IgD-negative memory B cell (primary cell): ENCODE measurements around the gene MPZL2. TPM values are rescaled to one million over a fixed set of nuclear protein-coding genes. Genes with fewer than 3 reads are reported as not detected.
"Not testable (repeated sequence)": the region's sequence is repeated elsewhere in the genome, so short reads cannot be mapped to it uniquely, and the experiment has no call there.

ENCODE experiments used
- H3K27ac Mint-ChIP-seq, 3 donors: one replicate each; pipeline ENCODE4 v1.8.0; 2020 to 2022; ENCODE audit warnings: mild to moderate bottlenecking in 3 of 3, mixed read lengths in 3 of 3, moderate library complexity in 1 of 3
- H3K27me3 Mint-ChIP-seq: one replicate; pipeline ENCODE4 v1.8.0; 2021; ENCODE audit warnings: mixed read lengths
- H3K36me3 Mint-ChIP-seq: one replicate; pipeline ENCODE4 v1.8.0; 2020; ENCODE audit warnings: mild to moderate bottlenecking, mixed read lengths
- H3K4me1 Mint-ChIP-seq, 3 donors: one replicate each; pipeline ENCODE4 v1.8.0; 2020 to 2022; ENCODE audit warnings: mixed read lengths in 3 of 3, mild to moderate bottlenecking in 1 of 3
- H3K4me3 Mint-ChIP-seq, 4 donors: one replicate each; pipeline ENCODE4 v1.8.0; 2020 to 2022; ENCODE audit warnings: mild to moderate bottlenecking in 4 of 4, mixed read lengths in 4 of 4, moderate library complexity in 3 of 4
- H3K9me3 Mint-ChIP-seq, 3 donors: one replicate each; pipeline ENCODE4 v1.8.0; 2020 to 2021; ENCODE audit warnings: mixed read lengths in 3 of 3, mild to moderate bottlenecking in 1 of 3
- polyA plus RNA-seq: library from polyadenylated mRNA; unstranded; fragments of 300-500 nt; fragmentation: Illumina TruSeq; gene quantifications from one replicate; pipeline ENCODE4 v1.2.3, GENCODE V29; 2021

Gene MPZL2
- polyA plus RNA-seq: not detected

DNA sequence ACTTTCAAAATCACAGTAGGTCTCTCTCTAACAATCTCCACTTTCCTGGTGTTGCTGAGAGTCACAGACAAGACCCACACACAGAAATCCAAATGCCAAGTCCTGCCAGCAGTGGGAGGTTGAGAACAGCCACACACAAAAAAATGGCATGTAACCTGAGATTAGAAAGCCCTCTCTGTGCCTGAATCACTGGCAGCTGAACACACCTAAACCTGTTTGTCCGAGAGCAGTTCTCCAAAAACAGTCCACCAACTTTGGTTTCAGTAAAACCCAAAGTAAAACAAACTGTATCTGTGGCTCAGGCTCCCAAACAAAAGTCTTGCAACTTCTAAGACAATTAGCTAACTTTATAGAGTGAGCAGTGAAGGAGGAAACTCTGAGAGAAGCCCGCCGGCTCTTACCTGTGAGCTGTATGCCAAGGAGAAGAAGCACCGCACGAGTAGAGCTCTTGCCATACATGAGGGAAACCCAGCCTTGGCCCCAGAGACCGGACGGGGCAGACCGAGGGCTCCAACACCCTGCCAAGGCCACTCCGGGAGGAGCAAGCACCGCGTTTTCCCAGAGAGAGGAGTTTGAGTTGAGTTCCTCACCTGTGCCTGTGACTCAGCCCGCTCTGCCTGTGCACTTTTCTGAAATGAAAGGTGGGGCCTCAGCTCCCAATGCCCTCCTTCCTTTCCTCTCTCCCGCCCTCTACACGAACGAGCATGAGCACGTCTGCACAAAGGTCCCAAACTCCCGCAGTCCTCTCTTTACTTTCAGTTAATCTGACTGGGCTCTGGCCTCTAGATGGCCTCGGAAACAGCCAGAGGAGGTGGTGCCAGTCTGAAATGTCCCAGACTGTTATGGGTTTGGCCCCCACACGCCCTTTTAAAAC, at the start of gene MPZL2:
MPZL2 (minus strand) TSS at position 603 of the 874 bp plus-strand sequence; CDS start at position 459, 144 bp downstream.
- Mint-ChIP-seq H3K27ac (peak within 1 kb of the TSS in 1 of 3 donors; percentile 13), H3K4me3 (peak within 1 kb of the TSS in 2 of 4 donors; percentile 52 to 85), H3K27me3 (peaks cover 39% of the 10 kb centered on the region)

DNA sequence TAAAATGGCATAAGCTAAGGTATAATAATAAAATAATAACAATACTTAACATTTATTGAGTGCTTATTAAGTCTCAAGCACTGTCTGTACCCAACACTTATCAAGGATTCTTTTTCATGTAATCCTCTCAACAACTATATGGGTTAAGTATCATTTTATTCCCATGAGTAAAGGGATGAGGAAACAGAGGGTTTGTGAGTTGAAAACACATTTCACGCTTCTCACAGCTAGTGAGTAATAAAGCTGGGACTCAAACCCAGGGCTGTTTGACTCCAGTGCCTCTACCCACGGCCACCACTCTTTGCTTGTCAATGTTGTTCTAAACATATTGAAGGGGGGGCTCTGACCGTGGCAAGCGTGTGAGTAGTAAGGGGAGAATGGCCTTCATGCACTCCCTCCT, 49.1 kb upstream of the MPZL2 start:
- peak overlapping the region in 1 of 3 donors; percentile 88 for H3K27ac Mint-ChIP-seq
- H3K4me3 Mint-ChIP-seq: no peak overlapping the region
- H3K9me3 Mint-ChIP-seq: peaks cover 0 to 3% (median 0%) of the 10 kb centered on the region in 3 donors
- H3K27me3 Mint-ChIP-seq: no peaks in the 10 kb centered on the region
- H3K36me3 Mint-ChIP-seq: peaks cover 2% of the 10 kb centered on the region
- H3K4me1 Mint-ChIP-seq: peaks cover 30 to 45% (median 39%) of the 10 kb centered on the region in 3 donors

More for the DNA sequence above, at the start of gene MPZL2:
- H3K9me3 Mint-ChIP-seq: peaks cover 0 to 4% (median 0%) of the 10 kb centered on the region in 3 donors
- H3K36me3 Mint-ChIP-seq: no peaks in the 10 kb centered on the region
- peaks cover 4 to 12% (median 7%) of the 10 kb centered on the region in 3 donors for H3K4me1 Mint-ChIP-seq

- peak overlapping the region in 1 of 4 donors; percentile 19 for H3K4me3 Mint-ChIP-seq
- H3K9me3 Mint-ChIP-seq: peaks cover 0 to 3% (median 0%) of the 10 kb centered on the region in 3 donors
- peaks cover 2% of the 10 kb centered on the region for H3K36me3 Mint-ChIP-seq
- peak overlapping the region in 1 of 3 donors; percentile 88 for H3K27ac Mint-ChIP-seq
- no peaks in the 10 kb centered on the region for H3K27me3 Mint-ChIP-seq
- peaks cover 25 to 39% (median 37%) of the 10 kb centered on the region in 3 donors for H3K4me1 Mint-ChIP-seq
Observed at GRCh38 chr11:118312328-118312727, 48.2 kb upstream of the MPZL2 start.

DNA sequence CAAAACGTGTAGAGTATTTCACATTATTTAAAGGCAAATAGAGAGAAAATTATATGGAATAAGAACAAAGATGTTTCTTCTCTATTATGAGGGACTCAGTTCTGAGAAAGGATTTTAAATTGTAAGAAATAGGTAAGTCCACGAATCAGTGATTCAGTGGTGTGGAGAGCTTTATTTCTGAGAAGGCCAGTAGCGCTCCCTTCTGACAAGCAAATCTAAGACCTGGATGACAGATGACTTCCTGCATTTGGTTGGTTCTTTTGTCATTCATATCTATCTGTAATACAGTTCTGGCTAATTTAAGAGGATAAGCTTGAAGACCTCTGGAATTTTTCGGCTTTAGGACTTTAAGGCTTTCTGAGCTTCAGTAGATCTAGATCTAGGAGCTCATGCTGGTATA, 47.4 kb upstream of the MPZL2 start:
- H3K4me3 Mint-ChIP-seq: no peak overlapping the region
- peaks cover 2% of the 10 kb centered on the region for H3K36me3 Mint-ChIP-seq
- H3K27ac Mint-ChIP-seq: peak overlapping the region in 1 of 3 donors; percentile 50
- H3K4me1 Mint-ChIP-seq: peaks cover 18 to 34% (median 31%) of the 10 kb centered on the region in 3 donors
- H3K27me3 Mint-ChIP-seq: no peaks in the 10 kb centered on the region
- H3K9me3 Mint-ChIP-seq: peaks cover 0 to 3% (median 0%) of the 10 kb centered on the region in 3 donors

- peaks cover 2% of the 10 kb centered on the region for H3K36me3 Mint-ChIP-seq
Observed at GRCh38 chr11:118310781-118311485, 46.8 kb upstream of the MPZL2 start.

GRCh38 chr11:118310271-118310670, 46.2 kb upstream of the MPZL2 start:
- H3K36me3 Mint-ChIP-seq: no peaks in the 10 kb centered on the region
- no peaks in the 10 kb centered on the region for H3K27me3 Mint-ChIP-seq

More at GRCh38 chr11:118310781-118311485, 46.8 kb upstream of the MPZL2 start:
- Mint-ChIP-seq H3K4me3 (no peak overlapping the region), H3K27ac (no peak overlapping the region), H3K27me3 (no peaks in the 10 kb centered on the region), H3K4me1 (peaks cover 14 to 28% (median 25%) of the 10 kb centered on the region in 3 donors), H3K9me3 (peaks cover 0 to 3% (median 0%) of the 10 kb centered on the region in 3 donors)

DNA sequence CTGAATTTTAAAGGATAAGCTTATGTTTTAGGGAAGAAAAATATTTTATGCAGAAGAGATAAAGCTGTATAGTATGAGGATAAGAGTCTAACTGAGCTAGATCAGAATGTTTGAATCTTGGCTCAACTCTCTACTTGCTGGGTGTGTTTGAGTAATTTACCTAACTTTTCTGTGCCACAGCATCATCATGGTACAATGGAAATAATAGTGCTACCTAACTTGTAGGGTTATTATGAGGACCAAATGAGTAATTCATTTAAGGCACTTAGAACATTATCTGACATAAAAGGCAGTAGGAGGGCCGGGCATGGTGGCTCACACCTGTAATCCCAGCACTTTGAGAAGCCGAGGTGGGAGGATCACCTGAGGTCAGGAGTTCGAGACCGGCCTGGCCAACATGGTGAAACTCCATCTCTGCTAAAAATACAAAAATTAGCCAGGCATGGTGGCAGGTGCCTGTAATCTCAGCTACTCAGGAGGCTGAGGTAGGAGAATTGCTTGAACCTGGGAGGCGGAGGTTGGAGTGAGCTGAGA, 45.0 kb upstream of the MPZL2 start:
- not testable (repeated sequence) for H3K36me3 Mint-ChIP-seq

More at GRCh38 chr11:118310271-118310670, 46.2 kb upstream of the MPZL2 start:
- H3K9me3 Mint-ChIP-seq: peaks cover 0 to 3% (median 0%) of the 10 kb centered on the region in 3 donors
- H3K4me3 Mint-ChIP-seq: no peak overlapping the region
- H3K27ac Mint-ChIP-seq: no peak overlapping the region
- peaks cover 8 to 24% (median 18%) of the 10 kb centered on the region in 3 donors for H3K4me1 Mint-ChIP-seq

DNA sequence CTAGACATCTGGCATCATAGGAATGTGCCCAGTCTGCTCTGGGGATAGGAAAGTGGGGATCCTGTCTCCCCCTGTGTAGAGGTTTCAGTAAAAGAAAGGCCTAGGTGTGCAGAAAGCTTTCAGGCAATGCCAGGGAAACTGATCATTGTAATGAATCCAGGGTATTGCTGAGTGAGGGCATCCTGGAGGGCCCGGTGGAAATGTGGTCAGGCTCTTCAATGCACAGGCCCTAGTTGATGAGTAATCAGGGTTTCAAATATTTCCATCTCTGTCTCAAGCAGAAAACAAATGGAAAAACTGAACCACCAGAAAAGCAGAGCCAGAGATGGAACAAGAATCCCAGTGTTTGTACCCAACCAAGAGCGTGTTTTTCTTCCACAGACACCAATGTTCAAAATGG, 42.5 kb upstream of the MPZL2 start:
- H3K4me3 Mint-ChIP-seq: peak overlapping the region in 1 of 4 donors; percentile 34
- H3K9me3 Mint-ChIP-seq: peaks cover 0 to 3% (median 0%) of the 10 kb centered on the region in 3 donors
- H3K27ac Mint-ChIP-seq: no peak overlapping the region
- H3K4me1 Mint-ChIP-seq: peaks cover 0 to 2% (median 0%) of the 10 kb centered on the region in 3 donors
- H3K36me3 Mint-ChIP-seq: no peaks in the 10 kb centered on the region
- no peaks in the 10 kb centered on the region for H3K27me3 Mint-ChIP-seq

More for the DNA sequence above, 45.0 kb upstream of the MPZL2 start:
- not testable (repeated sequence) for H3K9me3 Mint-ChIP-seq, H3K27me3 Mint-ChIP-seq, H3K4me3 Mint-ChIP-seq, H3K27ac Mint-ChIP-seq
- peaks cover 7 to 19% (median 11%) of the 10 kb centered on the region in 3 donors for H3K4me1 Mint-ChIP-seq

DNA sequence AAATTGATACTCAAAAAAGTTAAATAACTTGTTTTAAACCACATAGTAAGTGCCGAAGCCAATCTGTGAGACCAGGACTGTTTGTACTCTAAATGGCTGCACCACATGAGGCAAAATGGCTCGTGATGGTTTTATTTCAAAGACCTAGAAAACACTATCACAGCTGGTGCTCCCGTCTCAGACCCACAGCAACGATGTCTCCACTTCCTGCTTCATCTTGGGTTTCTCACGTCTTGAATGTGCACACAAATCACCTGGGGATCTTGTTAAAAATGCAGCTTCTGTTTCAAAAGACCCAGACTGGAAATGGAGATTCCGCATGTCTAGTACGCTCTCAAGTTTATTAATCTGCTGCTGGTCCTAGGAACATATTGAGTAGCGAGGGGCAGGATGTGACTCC, 41.6 kb upstream of the MPZL2 start:
- Mint-ChIP-seq H3K36me3 (no peaks in the 10 kb centered on the region), H3K9me3 (peaks cover 0 to 3% (median 0%) of the 10 kb centered on the region in 3 donors), H3K4me3 (peak overlapping the region in 3 of 4 donors; percentile 5 to 70 (median 63)), H3K4me1 (peaks cover 0 to 2% (median 0%) of the 10 kb centered on the region in 3 donors), H3K27ac (peak overlapping the region in 2 of 3 donors; percentile 63 to 73), H3K27me3 (no peaks in the 10 kb centered on the region)

DNA sequence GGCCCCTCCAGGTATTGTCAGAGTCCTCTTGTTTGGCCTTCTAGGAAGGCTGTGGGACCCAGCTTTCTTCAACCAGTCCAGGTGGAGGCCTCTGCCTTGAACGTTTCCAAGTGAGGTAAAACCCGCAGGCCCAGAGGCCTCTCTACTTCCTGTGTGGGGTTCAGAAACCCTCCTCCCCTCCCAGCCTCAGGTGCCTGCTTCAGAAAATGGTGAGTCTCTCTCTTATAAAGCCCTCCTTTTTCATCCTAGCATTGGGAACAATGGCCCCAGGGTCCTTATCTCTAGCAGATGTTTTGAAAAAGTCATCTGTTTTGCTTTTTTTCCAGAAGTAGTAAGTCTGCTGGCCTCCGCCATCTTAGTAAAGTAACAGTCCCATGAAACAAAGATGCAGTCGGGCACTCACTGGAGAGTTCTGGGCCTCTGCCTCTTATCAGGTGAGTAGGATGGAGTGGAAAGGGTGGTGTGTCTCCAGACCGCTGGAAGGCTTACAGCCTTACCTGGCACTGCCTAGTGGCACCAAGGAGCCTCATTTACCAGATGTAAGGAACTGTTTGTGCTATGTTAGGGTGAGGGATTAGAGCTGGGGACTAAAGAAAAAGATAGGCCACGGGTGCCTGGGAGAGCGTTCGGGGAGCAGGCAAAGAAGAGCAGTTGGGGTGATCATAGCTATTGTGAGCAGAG, 40.6 kb upstream of the MPZL2 start, which contains the start of gene CD3E:
CD3E (plus strand) TSS at position 163 of the 681 bp plus-strand sequence; CDS start at position 386, 223 bp downstream.
- Mint-ChIP-seq H3K27ac (peak within 1 kb of the TSS in 1 of 3 donors; percentile 73), H3K4me1 (peaks cover 0 to 2% (median 0%) of the 10 kb centered on the region in 3 donors), H3K36me3 (no peaks in the 10 kb centered on the region), H3K9me3 (no peaks in the 10 kb centered on the region), H3K4me3 (peak within 1 kb of the TSS in 3 of 4 donors; percentile 64 to 89 (median 79)), H3K27me3 (no peaks in the 10 kb centered on the region)

DNA sequence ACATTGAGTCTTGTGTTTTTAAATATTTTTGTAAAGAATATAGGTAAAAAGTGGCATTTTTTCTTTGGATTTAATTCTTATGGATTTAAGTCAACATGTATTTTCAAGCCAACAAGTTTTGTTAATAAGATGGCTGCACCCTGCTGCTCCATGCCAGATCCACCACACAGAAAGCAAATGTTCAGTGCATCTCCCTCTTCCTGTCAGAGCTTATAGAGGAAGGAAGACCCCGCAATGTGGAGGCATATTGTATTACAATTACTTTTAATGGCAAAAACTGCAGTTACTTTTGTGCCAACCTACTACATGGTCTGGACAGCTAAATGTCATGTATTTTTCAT, 40.1 kb upstream of the MPZL2 start:
- H3K4me1 Mint-ChIP-seq: peaks cover 0 to 2% (median 0%) of the 10 kb centered on the region in 3 donors
- H3K4me3 Mint-ChIP-seq: no peak overlapping the region

DNA sequence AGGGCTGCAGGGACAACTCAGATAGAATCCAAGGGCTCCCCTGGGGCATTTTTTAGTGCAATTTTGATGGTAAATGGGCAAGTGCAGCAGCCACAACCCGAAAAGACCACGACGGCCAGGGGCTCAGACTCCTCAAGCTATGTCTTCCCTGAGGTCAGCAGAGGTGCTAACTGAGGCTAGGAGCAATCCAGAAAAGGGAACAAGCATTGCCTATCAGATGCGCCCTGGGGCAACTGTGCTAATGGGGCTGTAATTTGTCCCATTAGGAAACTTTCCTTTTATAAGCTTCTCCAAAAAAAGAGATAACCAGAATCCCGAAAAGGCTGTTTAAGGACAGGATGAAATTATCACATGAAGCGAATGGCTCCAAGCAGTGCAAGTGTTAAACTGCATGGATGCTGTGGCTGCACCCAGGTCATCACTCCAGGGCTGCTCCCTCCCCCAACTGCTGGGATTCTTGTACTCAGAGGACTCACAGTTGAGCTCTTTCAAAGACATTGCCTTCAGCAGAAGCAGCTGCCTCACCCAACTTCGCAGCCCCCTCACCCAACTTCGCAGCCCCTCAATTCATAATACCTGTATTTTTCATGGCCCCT, 37.6 kb upstream of the MPZL2 start:
- Mint-ChIP-seq H3K36me3 (no peaks in the 10 kb centered on the region), H3K9me3 (no peaks in the 10 kb centered on the region), H3K4me3 (no peak overlapping the region), H3K4me1 (peaks cover 0 to 2% (median 0%) of the 10 kb centered on the region in 3 donors), H3K27me3 (no peaks in the 10 kb centered on the region), H3K27ac (no peak overlapping the region)

More for the DNA sequence above, 40.1 kb upstream of the MPZL2 start:
- Mint-ChIP-seq H3K27me3 (no peaks in the 10 kb centered on the region), H3K27ac (no peak overlapping the region), H3K36me3 (no peaks in the 10 kb centered on the region), H3K9me3 (no peaks in the 10 kb centered on the region)

- peaks cover 0 to 3% (median 0%) of the 10 kb centered on the region in 3 donors for H3K4me1 Mint-ChIP-seq
- no peak overlapping the region for H3K4me3 Mint-ChIP-seq
- H3K27ac Mint-ChIP-seq: no peak overlapping the region
- H3K9me3 Mint-ChIP-seq: no peaks in the 10 kb centered on the region
- peaks cover 2% of the 10 kb centered on the region for H3K27me3 Mint-ChIP-seq
- peaks cover 2% of the 10 kb centered on the region for H3K36me3 Mint-ChIP-seq
Observed at GRCh38 chr11:118295815-118296454, 31.8 kb upstream of the MPZL2 start.
